HepG2 (cell line): ENCODE data around the gene NIFK. TPM values are rescaled to one million over a fixed set of nuclear protein-coding genes. Genes with fewer than 3 reads are reported as not detected.
A peak's percentile ranks its signal among the peaks of the same experiment; 100 is the strongest.

ENCODE experiments used
- ATM ChIP-seq: fragments of 450-650 bp; IDR thresholded peaks from 2 replicates; pipeline ENCODE4 v1.7.1; 2017; ENCODE audit warnings: mild to moderate bottlenecking, borderline replicate concordance
- CHD2 ChIP-seq: IDR thresholded peaks from 2 replicates; pipeline ENCODE4 v1.6.1; 2011; ENCODE audit warnings: low read depth, low read length, improper control_type of control experiment
- CREM ChIP-seq, 2 experiments: sonication (generic) in 1 of 2; formaldehyde crosslinking in 1 of 2; IDR thresholded peaks; 2 replicates each; pipeline versions ENCODE4 v1.4.0 to v1.6.1; 2016 to 2020; ENCODE audit warnings: antibody characterized with exemption in 1 of 2, mild to moderate bottlenecking in 1 of 2, missing genetic modification reagents in 1 of 2
- ELF4 ChIP-seq: sonication (generic); formaldehyde crosslinking; IDR thresholded peaks from 2 replicates; pipeline ENCODE4 v1.5.0; 2020; ENCODE audit warnings: missing genetic modification reagents, mild to moderate bottlenecking, moderate library complexity, borderline replicate concordance
- HNF4G ChIP-seq, 2 experiments: sonication (generic) in 1 of 2; formaldehyde crosslinking in 1 of 2; IDR thresholded peaks; 2 replicates each; pipeline versions ENCODE4 v1.4.0 to v1.6.1; 2011 to 2020; ENCODE audit warnings: borderline replicate concordance in 2 of 2, low read depth in 2 of 2, mild to moderate bottlenecking in 2 of 2, low read length in 1 of 2, missing genetic modification reagents in 1 of 2, moderate library complexity in 1 of 2
- HOXA9 ChIP-seq: sonication (generic); formaldehyde crosslinking; IDR thresholded peaks from 2 replicates; pipeline ENCODE4 v1.8.1; 2022; ENCODE audit warnings: missing genetic modification reagents, mild to moderate bottlenecking, moderate library complexity, borderline replicate concordance
- MAFK ChIP-seq, 2 experiments: IDR thresholded peaks in 1 of 2; conservative IDR thresholded peaks in 1 of 2; 2 replicates each; pipeline ENCODE4 v1.6.1; 2011; ENCODE audit warnings: improper control_type of control experiment in 2 of 2, low read length in 2 of 2
- MATR3 ChIP-seq: sonication (generic); formaldehyde crosslinking; IDR thresholded peaks from 2 replicates; pipeline ENCODE4 v1.4.0; 2020; ENCODE audit warnings: missing genetic modification reagents
- MTA3 ChIP-seq: sonication (generic); formaldehyde crosslinking; IDR thresholded peaks from 2 replicates; pipeline ENCODE4 v1.4.0; 2020; ENCODE audit warnings: missing genetic modification reagents
- NFE2L1 ChIP-seq: sonication (generic); formaldehyde crosslinking; IDR thresholded peaks from 2 replicates; pipeline ENCODE4 v1.4.0; 2020; ENCODE audit warnings: missing genetic modification reagents, mild to moderate bottlenecking, borderline replicate concordance
- NKX3-1 ChIP-seq: sonication (generic); formaldehyde crosslinking; IDR thresholded peaks from 2 replicates; pipeline ENCODE4 v1.5.0; 2020; ENCODE audit warnings: missing genetic modification reagents
- TBX3 ChIP-seq: fragments of 450-650 bp; IDR thresholded peaks from 2 replicates; pipeline ENCODE4 v1.6.1; 2017; ENCODE audit warnings: antibody characterized with exemption, mild to moderate bottlenecking, inconsistent platforms, borderline replicate concordance
- ZNF383 ChIP-seq: sonication (generic); formaldehyde crosslinking; IDR thresholded peaks from 2 replicates; pipeline ENCODE4 v1.4.0; 2020; ENCODE audit warnings: missing genetic modification reagents, mild to moderate bottlenecking, borderline replicate concordance
- ZNF570 ChIP-seq: sonication (generic); formaldehyde crosslinking; IDR thresholded peaks from 2 replicates; pipeline ENCODE4 v1.4.0; 2020; ENCODE audit warnings: mild to moderate bottlenecking, missing genetic modification reagents, borderline replicate concordance
- ZNF660 ChIP-seq: sonication (generic); formaldehyde crosslinking; IDR thresholded peaks from 2 replicates; pipeline ENCODE4 v1.5.1; 2020; ENCODE audit warnings: mild to moderate bottlenecking, low read depth, missing genetic modification reagents, borderline replicate concordance
- ZNF768 ChIP-seq: sonication (generic); formaldehyde crosslinking; IDR thresholded peaks from 2 replicates; pipeline ENCODE4 v1.4.0; 2020; ENCODE audit warnings: missing genetic modification reagents
- polyA plus RNA-seq, 8 experiments: library from polyadenylated mRNA; depleted of rRNA in 3 of 8; stranded (reverse) in 7 of 8; unstranded in 1 of 8; fragments of >200 nt; fragmentation: Illumina TruSeq in 4 of 8; extraction: Trizol in 4 of 8; gene quantifications; 2 replicates each; pipeline versions ENCODE4 v1.2.1 to v1.2.3, GENCODE V29; 2011 to 2016; ENCODE audit warnings: low read depth in 4 of 8, missing spikeins in 1 of 8, mixed read lengths in 1 of 8; ENCODE audit not compliant: insufficient read depth in 1 of 8
- total RNA-seq, 5 experiments: library from RNA; depleted of rRNA; stranded (reverse); fragments of >200 nt; fragmentation: Illumina TruSeq; extraction: Trizol; gene quantifications; 2 replicates each; pipeline ENCODE4 v1.2.3, GENCODE V29; 2016; ENCODE audit warnings: low read depth in 1 of 5
- TF ChIP-seq, protein P1 (sequence below): sonication (generic); formaldehyde crosslinking; IDR thresholded peaks from 2 replicates; pipeline ENCODE4 v1.4.0; 2020; ENCODE audit warnings: missing genetic modification reagents, borderline replicate concordance
- TF ChIP-seq, protein P2 (sequence below): sonication (generic); formaldehyde crosslinking; IDR thresholded peaks from 2 replicates; pipeline ENCODE4 v1.4.0; 2020; ENCODE audit warnings: mild to moderate bottlenecking, low read depth, missing genetic modification reagents
- TF ChIP-seq, protein P3 (sequence below): sonication (generic); formaldehyde crosslinking; IDR thresholded peaks from 2 replicates; pipeline ENCODE4 v1.4.0; 2020; ENCODE audit warnings: missing genetic modification reagents
- TF ChIP-seq, protein P4 (sequence below): IDR thresholded peaks from 2 replicates; pipeline ENCODE4 v1.6.1; 2012; ENCODE audit warnings: low read length, improper control_type of control experiment

Gene NIFK
- total and polyA plus RNA-seq, 2 of the 13 experiments (the other 11 are each of a cell fraction or from before 2014, with no cell fraction given) = 19.6 to 105 TPM

DNA sequence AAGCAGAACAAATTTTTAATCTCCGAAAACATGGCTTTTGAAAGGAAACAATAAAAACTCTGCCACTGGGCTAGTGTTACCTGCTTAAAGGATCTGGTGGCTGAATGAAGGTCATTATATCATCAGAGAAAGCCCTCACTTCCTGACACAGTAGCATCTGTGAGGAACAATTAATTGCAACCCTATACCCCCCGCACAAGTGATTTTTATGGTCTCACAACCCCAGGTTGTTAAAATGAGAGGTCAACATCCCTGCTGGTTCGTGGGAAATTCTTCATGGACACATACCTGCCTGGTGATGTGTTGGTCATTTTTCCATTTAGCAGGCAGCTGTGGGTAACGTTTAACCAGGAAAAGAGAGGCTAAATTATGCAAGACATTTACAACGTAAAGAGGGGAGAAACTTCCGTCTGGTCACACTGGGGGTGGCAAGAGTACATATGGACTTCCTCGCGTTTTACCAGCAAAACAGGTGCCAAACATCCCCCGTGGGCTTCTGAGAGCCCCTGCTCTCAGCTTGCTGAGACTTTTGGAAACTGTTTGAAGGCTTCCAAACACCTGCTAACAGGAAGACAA, 29.2 kb downstream of the NIFK start (continued):
- TF ChIP-seq, protein P1, sequence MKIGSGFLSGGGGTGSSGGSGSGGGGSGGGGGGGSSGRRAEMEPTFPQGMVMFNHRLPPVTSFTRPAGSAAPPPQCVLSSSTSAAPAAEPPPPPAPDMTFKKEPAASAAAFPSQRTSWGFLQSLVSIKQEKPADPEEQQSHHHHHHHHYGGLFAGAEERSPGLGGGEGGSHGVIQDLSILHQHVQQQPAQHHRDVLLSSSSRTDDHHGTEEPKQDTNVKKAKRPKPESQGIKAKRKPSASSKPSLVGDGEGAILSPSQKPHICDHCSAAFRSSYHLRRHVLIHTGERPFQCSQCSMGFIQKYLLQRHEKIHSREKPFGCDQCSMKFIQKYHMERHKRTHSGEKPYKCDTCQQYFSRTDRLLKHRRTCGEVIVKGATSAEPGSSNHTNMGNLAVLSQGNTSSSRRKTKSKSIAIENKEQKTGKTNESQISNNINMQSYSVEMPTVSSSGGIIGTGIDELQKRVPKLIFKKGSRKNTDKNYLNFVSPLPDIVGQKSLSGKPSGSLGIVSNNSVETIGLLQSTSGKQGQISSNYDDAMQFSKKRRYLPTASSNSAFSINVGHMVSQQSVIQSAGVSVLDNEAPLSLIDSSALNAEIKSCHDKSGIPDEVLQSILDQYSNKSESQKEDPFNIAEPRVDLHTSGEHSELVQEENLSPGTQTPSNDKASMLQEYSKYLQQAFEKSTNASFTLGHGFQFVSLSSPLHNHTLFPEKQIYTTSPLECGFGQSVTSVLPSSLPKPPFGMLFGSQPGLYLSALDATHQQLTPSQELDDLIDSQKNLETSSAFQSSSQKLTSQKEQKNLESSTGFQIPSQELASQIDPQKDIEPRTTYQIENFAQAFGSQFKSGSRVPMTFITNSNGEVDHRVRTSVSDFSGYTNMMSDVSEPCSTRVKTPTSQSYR = no peak
- TF ChIP-seq ZNF660 (CRISPR knock-in tag) (no peak), MAFK (conservative IDR thresholded peaks at IDR 0.05 in 1 of 2, IDR thresholded peaks at IDR 0.05 in 1 of 2; ENCODE audit: low read length in 2 of 2) (no peak), TBX3 (no peak), HOXA9 (CRISPR knock-in tag) (no peak), ZNF768 (CRISPR knock-in tag) (no peak), ATM (no peak), HNF4G (IDR thresholded peaks at IDR 0.05; ENCODE audit: borderline replicate concordance, low read depth, low read length) (no peak), HNF4G (CRISPR knock-in tag; IDR thresholded peaks at IDR 0.05; ENCODE audit: borderline replicate concordance, low read depth) (0 out of 2 replicates have a peak, but pooled peaks have one; percentile 18), CREM (IDR thresholded peaks at IDR 0.05) (0 out of 2 replicates have a peak, but pooled peaks have one; percentile 28), CREM (CRISPR knock-in tag; IDR thresholded peaks at IDR 0.05) (no peak), NFE2L1 (CRISPR knock-in tag) (no peak), NKX3-1 (CRISPR knock-in tag) (no peak), ZNF570 (CRISPR knock-in tag) (no peak), MTA3 (no peak), ELF4 (CRISPR knock-in tag) (peak; percentile 80; the same call in 1 of the 2 replicates), MATR3 (CRISPR knock-in tag) (no peak), CHD2 (no peak), ZNF383 (no peak)
- TF ChIP-seq, protein P2, sequence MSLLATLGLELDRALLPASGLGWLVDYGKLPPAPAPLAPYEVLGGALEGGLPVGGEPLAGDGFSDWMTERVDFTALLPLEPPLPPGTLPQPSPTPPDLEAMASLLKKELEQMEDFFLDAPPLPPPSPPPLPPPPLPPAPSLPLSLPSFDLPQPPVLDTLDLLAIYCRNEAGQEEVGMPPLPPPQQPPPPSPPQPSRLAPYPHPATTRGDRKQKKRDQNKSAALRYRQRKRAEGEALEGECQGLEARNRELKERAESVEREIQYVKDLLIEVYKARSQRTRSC (CRISPR knock-in tag) = no peak
- TF ChIP-seq, protein P3, sequence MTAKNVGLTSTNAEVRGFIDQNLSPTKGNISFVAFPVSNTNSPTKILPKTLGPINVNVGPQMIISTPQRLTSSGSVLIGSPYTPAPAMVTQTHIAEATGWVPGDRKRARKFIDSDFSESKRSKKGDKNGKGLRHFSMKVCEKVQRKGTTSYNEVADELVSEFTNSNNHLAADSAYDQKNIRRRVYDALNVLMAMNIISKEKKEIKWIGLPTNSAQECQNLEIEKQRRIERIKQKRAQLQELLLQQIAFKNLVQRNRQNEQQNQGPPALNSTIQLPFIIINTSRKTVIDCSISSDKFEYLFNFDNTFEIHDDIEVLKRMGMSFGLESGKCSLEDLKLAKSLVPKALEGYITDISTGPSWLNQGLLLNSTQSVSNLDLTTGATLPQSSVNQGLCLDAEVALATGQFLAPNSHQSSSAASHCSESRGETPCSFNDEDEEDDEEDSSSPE (CRISPR knock-in tag) = no peak
- TF ChIP-seq, protein P4, sequence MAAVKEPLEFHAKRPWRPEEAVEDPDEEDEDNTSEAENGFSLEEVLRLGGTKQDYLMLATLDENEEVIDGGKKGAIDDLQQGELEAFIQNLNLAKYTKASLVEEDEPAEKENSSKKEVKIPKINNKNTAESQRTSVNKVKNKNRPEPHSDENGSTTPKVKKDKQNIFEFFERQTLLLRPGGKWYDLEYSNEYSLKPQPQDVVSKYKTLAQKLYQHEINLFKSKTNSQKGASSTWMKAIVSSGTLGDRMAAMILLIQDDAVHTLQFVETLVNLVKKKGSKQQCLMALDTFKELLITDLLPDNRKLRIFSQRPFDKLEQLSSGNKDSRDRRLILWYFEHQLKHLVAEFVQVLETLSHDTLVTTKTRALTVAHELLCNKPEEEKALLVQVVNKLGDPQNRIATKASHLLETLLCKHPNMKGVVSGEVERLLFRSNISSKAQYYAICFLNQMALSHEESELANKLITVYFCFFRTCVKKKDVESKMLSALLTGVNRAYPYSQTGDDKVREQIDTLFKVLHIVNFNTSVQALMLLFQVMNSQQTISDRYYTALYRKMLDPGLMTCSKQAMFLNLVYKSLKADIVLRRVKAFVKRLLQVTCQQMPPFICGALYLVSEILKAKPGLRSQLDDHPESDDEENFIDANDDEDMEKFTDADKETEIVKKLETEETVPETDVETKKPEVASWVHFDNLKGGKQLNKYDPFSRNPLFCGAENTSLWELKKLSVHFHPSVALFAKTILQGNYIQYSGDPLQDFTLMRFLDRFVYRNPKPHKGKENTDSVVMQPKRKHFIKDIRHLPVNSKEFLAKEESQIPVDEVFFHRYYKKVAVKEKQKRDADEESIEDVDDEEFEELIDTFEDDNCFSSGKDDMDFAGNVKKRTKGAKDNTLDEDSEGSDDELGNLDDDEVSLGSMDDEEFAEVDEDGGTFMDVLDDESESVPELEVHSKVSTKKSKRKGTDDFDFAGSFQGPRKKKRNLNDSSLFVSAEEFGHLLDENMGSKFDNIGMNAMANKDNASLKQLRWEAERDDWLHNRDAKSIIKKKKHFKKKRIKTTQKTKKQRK = no peak
